Fibroblast of the conjunctiva (primary cell): ENCODE data around the gene GSKIP.
A peak's percentile ranks its signal among the peaks of the same experiment; 100 is the strongest.

ENCODE experiments used
- DNase-seq: peaks from one replicate; pipeline ENCODE4 v3.0.0-alpha.2; 2010; ENCODE audit warnings: low read depth

Gene GSKIP

GRCh38 chr14:96380735-96381134 is 17.4 kb downstream of the GSKIP start:
- no peak for DNase-seq

- DNase-seq, result no peak
Observed at GRCh38 chr14:96383445-96383844, 20.1 kb downstream of the GSKIP start.

- no peak for DNase-seq
Observed at GRCh38 chr14:96384053-96384452, 20.7 kb downstream of the GSKIP start.

GRCh38 chr14:96384740-96385139 is 21.4 kb downstream of the GSKIP start:
- no peak for DNase-seq

- no peak for DNase-seq
Observed at GRCh38 chr14:96385385-96385784, 22.1 kb downstream of the GSKIP start.

- no peak for DNase-seq
Observed at GRCh38 chr14:96390965-96391292, 27.6 kb downstream of the GSKIP start.

- peak; percentile 94 for DNase-seq
Observed at GRCh38 chr14:96391293-96392118, 28.2 kb downstream of the GSKIP start.

- no peak for DNase-seq
Observed at GRCh38 chr14:96393071-96393691, 29.9 kb downstream of the GSKIP start.

GRCh38 chr14:96394047-96394815 is 30.9 kb downstream of the GSKIP start:
- DNase-seq, result no peak

- no peak for DNase-seq
Observed at GRCh38 chr14:96398432-96398831, 35.1 kb downstream of the GSKIP start.

- no peak for DNase-seq
Observed at GRCh38 chr14:96398921-96399320, 35.6 kb downstream of the GSKIP start.

- no peak for DNase-seq
Observed at GRCh38 chr14:96399405-96399804, 36.1 kb downstream of the GSKIP start.

GRCh38 chr14:96400495-96400894 is 37.2 kb downstream of the GSKIP start:
- no peak for DNase-seq

GRCh38 chr14:96403409-96403808 is 40.1 kb downstream of the GSKIP start:
- no peak for DNase-seq

GRCh38 chr14:96405677-96406076 is 42.4 kb downstream of the GSKIP start:
- DNase-seq, result no peak

- no peak for DNase-seq
Observed at GRCh38 chr14:96407935-96408570, 44.7 kb downstream of the GSKIP start.

- DNase-seq, result no peak
Observed at GRCh38 chr14:96408608-96409007, 45.3 kb downstream of the GSKIP start.

GRCh38 chr14:96409701-96410100 is 46.4 kb downstream of the GSKIP start:
- no peak for DNase-seq

GRCh38 chr14:96410119-96410518 is 46.8 kb downstream of the GSKIP start:
- DNase-seq, result no peak

- DNase-seq, result no peak
Observed at GRCh38 chr14:96413526-96413925, 50.2 kb downstream of the GSKIP start.

GRCh38 chr14:96415559-96415958 is 52.2 kb downstream of the GSKIP start:
- no peak for DNase-seq

- no peak for DNase-seq
Observed at GRCh38 chr14:96416292-96416691, 53.0 kb downstream of the GSKIP start.

GRCh38 chr14:96417254-96417653 is 53.9 kb downstream of the GSKIP start:
- no peak for DNase-seq
